Esophagus muscularis mucosa (tissue), 4 donors: Measurements from ENCODE around the gene ERBB2. TPM values are rescaled to one million over a fixed set of nuclear protein-coding genes. Genes with fewer than 3 reads are reported as not detected.

ENCODE experiments used
- DNase-seq: peaks from one replicate; pipeline ENCODE4 v3.0.0-alpha.2; 2017; ENCODE audit errors: extremely low spot score
- H3K27ac ChIP-seq, 4 donors: fragments of 200-600 bp; sonication (generic); replicated peaks in 1 of 4; 1 replicate in 3 of 4; 2 replicates in 1 of 4; pipeline ENCODE4 v1.5.1; 2016 to 2019; ENCODE audit warnings: mild to moderate bottlenecking in 1 of 4
- H3K27me3 ChIP-seq, 4 donors: fragments of 200-600 bp; sonication (generic); one replicate each; pipeline versions ENCODE4 v1.5.1 to v1.6.0; 2016 to 2019
- H3K36me3 ChIP-seq, 4 donors: fragments of 200-600 bp; sonication (generic); one replicate each; pipeline ENCODE4 v1.5.1; 2016 to 2019
- H3K4me1 ChIP-seq, 4 donors: fragments of 200-600 bp; sonication (generic); one replicate each; pipeline ENCODE4 v1.5.1; 2016 to 2019
- H3K4me3 ChIP-seq, 4 donors: fragments of 200-600 bp; sonication (generic); 1 replicate in 2 of 4; 2 replicates in 2 of 4; pipeline ENCODE4 v1.5.1; 2016 to 2019; ENCODE audit warnings: mild to moderate bottlenecking in 4 of 4, moderate library complexity in 1 of 4
- H3K9me3 ChIP-seq, 4 donors: fragments of 200-600 bp; sonication (generic); 1 replicate in 3 of 4; 2 replicates in 1 of 4; pipeline ENCODE4 v1.5.1; 2016 to 2019
- EP300 ChIP-seq: sonication (generic); formaldehyde crosslinking; IDR thresholded peaks from one replicate; pipeline ENCODE4 v1.6.1; 2017; ENCODE audit warnings: antibody characterized with exemption
- POLR2A ChIP-seq: fragments of 450-650 bp; IDR thresholded peaks from one replicate; pipeline ENCODE4 v1.6.1; 2017; ENCODE audit warnings: antibody characterized with exemption, moderate library complexity, mild to moderate bottlenecking, low read depth
- POLR2AphosphoS5 ChIP-seq, 2 donors: sonication (generic); formaldehyde crosslinking; IDR thresholded peaks; one replicate each; pipeline ENCODE4 v1.6.1; 2017; ENCODE audit warnings: antibody characterized with exemption in 2 of 2
- WGBS: methylation state at CpG from one replicate; pipeline ENCODE4 v1.1.5; 2018; 5-methylcytosine and 5-hydroxymethylcytosine counted together
- intact Hi-C: fragments of 100-400 bp; cut with DNase I; formaldehyde crosslinking; loops from one replicate; pipeline ENCODE4 v1.15.1; 2023
- total RNA-seq, 4 donors: library from RNA; depleted of rRNA; stranded (reverse); fragments of >200 nt; gene quantifications; one replicate each; pipeline versions ENCODE4 v1.1.0 to v1.2.1, GENCODE V29; 2016
- TF ChIP-seq, protein P1 (sequence below), 3 experiments: fragments of 200-600 bp in 2 of 3; fragments of 450-650 bp in 1 of 3; sonication (generic) in 2 of 3; IDR thresholded peaks; one replicate each; pipeline ENCODE4 v1.5.1; 2017 to 2019; ENCODE audit warnings: antibody characterized with exemption in 3 of 3, mild to moderate bottlenecking in 2 of 3, moderate library complexity in 1 of 3

The ERBB2 gene
- total RNA-seq, 4 donors from 2014 or later = 36.8 to 67.7 (median 57.7) TPM

GRCh38 chr17:39687546-39688474, 12.1 kb upstream of the ERBB2 start, which contains the start of gene PGAP3:
PGAP3 (minus strand) TSS chr17:39688057; CDS start chr17:39688014, 43 bp downstream.
- Histone ChIP-seq H3K4me3 (peak within 1 kb of the TSS; percentile 68 to 81 (median 72)), H3K27me3 (no peaks in the 10 kb centered on the region), H3K36me3 (peaks cover 0 to 28% (median 24%) of the 10 kb centered on the region in 4 donors), H3K9me3 (no peaks in the 10 kb centered on the region), H3K4me1 (peaks cover 11 to 22% (median 17%) of the 10 kb centered on the region in 4 donors), H3K27ac (peak within 1 kb of the TSS; percentile 83 to 91 (median 86))
- peak; percentile 97 for DNase-seq
- intact Hi-C loops = loop anchor here (5.0 kb wide), 1 partner anchor 39 kb away; no protein-coding TSS in a partner anchor
- 5% methylated on average over 22 of the region's 45 CpGs for WGBS
- TF ChIP-seq EP300 (no peak), POLR2A (no peak), POLR2AphosphoS5 (IDR thresholded peaks at IDR 0.05) (peak; percentile 72 to 79)
- TF ChIP-seq, protein P1, sequence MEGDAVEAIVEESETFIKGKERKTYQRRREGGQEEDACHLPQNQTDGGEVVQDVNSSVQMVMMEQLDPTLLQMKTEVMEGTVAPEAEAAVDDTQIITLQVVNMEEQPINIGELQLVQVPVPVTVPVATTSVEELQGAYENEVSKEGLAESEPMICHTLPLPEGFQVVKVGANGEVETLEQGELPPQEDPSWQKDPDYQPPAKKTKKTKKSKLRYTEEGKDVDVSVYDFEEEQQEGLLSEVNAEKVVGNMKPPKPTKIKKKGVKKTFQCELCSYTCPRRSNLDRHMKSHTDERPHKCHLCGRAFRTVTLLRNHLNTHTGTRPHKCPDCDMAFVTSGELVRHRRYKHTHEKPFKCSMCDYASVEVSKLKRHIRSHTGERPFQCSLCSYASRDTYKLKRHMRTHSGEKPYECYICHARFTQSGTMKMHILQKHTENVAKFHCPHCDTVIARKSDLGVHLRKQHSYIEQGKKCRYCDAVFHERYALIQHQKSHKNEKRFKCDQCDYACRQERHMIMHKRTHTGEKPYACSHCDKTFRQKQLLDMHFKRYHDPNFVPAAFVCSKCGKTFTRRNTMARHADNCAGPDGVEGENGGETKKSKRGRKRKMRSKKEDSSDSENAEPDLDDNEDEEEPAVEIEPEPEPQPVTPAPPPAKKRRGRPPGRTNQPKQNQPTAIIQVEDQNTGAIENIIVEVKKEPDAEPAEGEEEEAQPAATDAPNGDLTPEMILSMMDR (IDR thresholded peaks at IDR 0.05) = peak in 1 of 3 experiments; percentile 22

- 18% methylated on average over 6 of the region's 6 CpGs for WGBS
- no peaks in the 10 kb centered on the region for H3K9me3 ChIP-seq
- peaks cover 0 to 21% (median 17%) of the 10 kb centered on the region in 4 donors for H3K36me3 ChIP-seq
- no peaks in the 10 kb centered on the region for H3K27me3 ChIP-seq
- TF ChIP-seq EP300 = no peak
- no peak for TF ChIP-seq POLR2A
- TF ChIP-seq POLR2AphosphoS5 (IDR thresholded peaks at IDR 0.05) = no peak
- TF ChIP-seq, protein P1 (IDR thresholded peaks at IDR 0.05) = no peak
- peak overlapping the region; percentile 83 to 91 (median 86) for H3K27ac ChIP-seq
- DNase-seq = no peak
- peak overlapping the region; percentile 68 to 81 (median 72) for H3K4me3 ChIP-seq
- peaks cover 11 to 22% (median 17%) of the 10 kb centered on the region in 4 donors for H3K4me1 ChIP-seq
- intact Hi-C loops = loop anchor here (5.0 kb wide), 1 partner anchor 39 kb away; no protein-coding TSS in a partner anchor
Observed at GRCh38 chr17:39688475-39688835, 11.4 kb upstream of the ERBB2 start.

GRCh38 chr17:39688945-39689344, 10.9 kb upstream of the ERBB2 start:
- DNase-seq = no peak
- Histone ChIP-seq H3K27me3 (no peaks in the 10 kb centered on the region), H3K9me3 (no peaks in the 10 kb centered on the region), H3K4me1 (peaks cover 11 to 22% (median 17%) of the 10 kb centered on the region in 4 donors), H3K27ac (no peak overlapping the region), H3K36me3 (peaks cover 0 to 17% (median 14%) of the 10 kb centered on the region in 4 donors), H3K4me3 (peak overlapping the region in 2 of 4 donors; percentile 68 to 81)
- intact Hi-C loops = loop anchor here (5.0 kb wide), 1 partner anchor 38 kb away; no protein-coding TSS in a partner anchor
- no peak for TF ChIP-seq POLR2A
- TF ChIP-seq, protein P1 (IDR thresholded peaks at IDR 0.05) = no peak
- no peak for TF ChIP-seq POLR2AphosphoS5 (IDR thresholded peaks at IDR 0.05)
- TF ChIP-seq EP300 = no peak
- 42% methylated on average over 3 of the region's 3 CpGs for WGBS

- peaks cover 0 to 6% (median 0%) of the 10 kb centered on the region in 4 donors for H3K36me3 ChIP-seq
- TF ChIP-seq EP300 (no peak), POLR2A (no peak), POLR2AphosphoS5 (IDR thresholded peaks at IDR 0.05) (no peak)
- TF ChIP-seq, protein P1 (IDR thresholded peaks at IDR 0.05) = no peak
- peaks cover 4 to 6% (median 6%) of the 10 kb centered on the region in 4 donors for H3K4me1 ChIP-seq
- DNase-seq = no peak
- H3K27me3 ChIP-seq = no peaks in the 10 kb centered on the region
- intact Hi-C loops = no loop called here
- H3K9me3 ChIP-seq = no peaks in the 10 kb centered on the region
- 89% methylated on average over 5 of the region's 5 CpGs for WGBS
- no peak overlapping the region for H3K4me3 ChIP-seq
- H3K27ac ChIP-seq = no peak overlapping the region
Observed at GRCh38 chr17:39694593-39694992, 5.3 kb upstream of the ERBB2 start.
